Dendritic cell treated with granulocyte-macrophage colony-stimulating factor and Interleukin-4, amounts not matched to agents 40 ng/mL and 50 ng/mL, for 4 days (primary cell): ENCODE data around the gene PCNX2.
"Not testable (repeated sequence)": the region's sequence is repeated elsewhere in the genome, so short reads cannot be mapped to it uniquely, and the experiment has no call there.

Experiments used
- H3K27ac Mint-ChIP-seq: one replicate; pipeline ENCODE4 v1.8.0; 2022; ENCODE audit warnings: mild to moderate bottlenecking, mixed read lengths
- H3K27me3 Mint-ChIP-seq: one replicate; pipeline ENCODE4 v1.8.0; 2022; ENCODE audit warnings: mild to moderate bottlenecking, mixed read lengths
- H3K36me3 Mint-ChIP-seq: one replicate; pipeline ENCODE4 v1.8.0; 2022; ENCODE audit warnings: low read depth, mixed read lengths
- H3K4me1 Mint-ChIP-seq: one replicate; pipeline ENCODE4 v1.8.0; 2022; ENCODE audit warnings: low read depth, mixed read lengths
- H3K4me3 Mint-ChIP-seq: one replicate; pipeline ENCODE4 v1.8.0; 2022; ENCODE audit warnings: mild to moderate bottlenecking, moderate library complexity, mixed read lengths
- H3K9me3 Mint-ChIP-seq: one replicate; pipeline ENCODE4 v1.8.0; 2022; ENCODE audit warnings: mixed read lengths
- intact Hi-C: fragments of 100-400 bp; cut with micrococcal nuclease; formaldehyde crosslinking; loops from one replicate; pipeline ENCODE4 v1.15.0; 2022

Gene PCNX2

DNA sequence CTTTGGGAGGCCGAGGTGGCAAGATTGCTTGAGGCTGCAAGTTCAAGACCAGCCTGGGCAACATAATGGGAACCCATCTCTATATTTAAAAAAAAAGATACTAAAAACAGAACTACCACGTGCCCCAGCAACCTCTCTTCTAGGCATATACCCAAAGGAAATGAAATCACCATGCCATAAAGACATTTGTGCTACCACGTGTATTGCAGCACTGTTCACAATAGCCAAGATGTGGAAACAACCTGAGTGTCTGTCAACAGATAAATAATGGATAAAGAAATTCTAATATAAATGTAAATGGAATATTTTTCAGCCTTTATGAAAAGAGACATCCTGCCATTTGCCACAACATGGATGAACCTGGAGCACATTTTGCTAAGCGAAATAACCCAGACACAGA, 128.6 kb downstream of the PCNX2 start:
- H3K27ac Mint-ChIP-seq, result no peak overlapping the region
- intact Hi-C loops, result no loop called here
- H3K4me3 Mint-ChIP-seq, result no peak overlapping the region
- peaks cover 5% of the 10 kb centered on the region for H3K36me3 Mint-ChIP-seq
- H3K27me3 Mint-ChIP-seq, result no peaks in the 10 kb centered on the region
- H3K4me1 Mint-ChIP-seq, result no peaks in the 10 kb centered on the region
- peaks cover 12% of the 10 kb centered on the region for H3K9me3 Mint-ChIP-seq

- no peak overlapping the region for H3K27ac Mint-ChIP-seq
- no peaks in the 10 kb centered on the region for H3K27me3 Mint-ChIP-seq
- peaks cover 5% of the 10 kb centered on the region for H3K36me3 Mint-ChIP-seq
- intact Hi-C loops, result no loop called here
- H3K9me3 Mint-ChIP-seq, result peaks cover 12% of the 10 kb centered on the region
- no peak overlapping the region for H3K4me3 Mint-ChIP-seq
- no peaks in the 10 kb centered on the region for H3K4me1 Mint-ChIP-seq
Observed at GRCh38 chr1:233163696-233164095, 131.8 kb downstream of the PCNX2 start.

DNA sequence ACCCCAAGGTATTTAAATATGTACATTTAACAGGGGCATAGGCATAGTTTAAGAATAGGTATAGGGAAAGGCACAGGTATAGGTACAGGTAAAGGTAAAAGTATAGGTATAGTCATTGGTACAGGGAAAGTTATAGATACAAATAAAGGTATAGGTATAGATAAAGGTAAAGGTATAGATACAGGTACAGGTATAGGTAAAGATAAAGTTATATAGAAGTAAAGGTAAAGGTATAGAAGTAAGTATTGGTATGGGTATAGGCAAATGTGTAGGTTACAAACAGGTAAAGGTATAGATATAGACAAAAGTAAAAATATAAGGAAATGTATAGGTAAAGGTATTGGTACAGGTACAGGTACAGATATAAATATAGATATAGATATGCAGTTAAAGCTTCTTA, 137.2 kb downstream of the PCNX2 start:
- peaks cover under 1% of the 10 kb centered on the region for H3K4me1 Mint-ChIP-seq
- H3K27me3 Mint-ChIP-seq, result no peaks in the 10 kb centered on the region
- no peak overlapping the region for H3K27ac Mint-ChIP-seq
- peaks cover 2% of the 10 kb centered on the region for H3K9me3 Mint-ChIP-seq
- no peaks in the 10 kb centered on the region for H3K36me3 Mint-ChIP-seq
- no peak overlapping the region for H3K4me3 Mint-ChIP-seq
- intact Hi-C loops, result loop anchor here (5.0 kb wide), 1 partner anchor 121 kb away; no protein-coding TSS in a partner anchor

- no peaks in the 10 kb centered on the region for H3K9me3 Mint-ChIP-seq
- no peaks in the 10 kb centered on the region for H3K36me3 Mint-ChIP-seq
- no peaks in the 10 kb centered on the region for H3K27me3 Mint-ChIP-seq
- intact Hi-C loops, result loop anchor here (5.0 kb wide), 1 partner anchor 120 kb away; no protein-coding TSS in a partner anchor
- H3K4me1 Mint-ChIP-seq, result peaks cover 5% of the 10 kb centered on the region
- no peak overlapping the region for H3K4me3 Mint-ChIP-seq
- no peak overlapping the region for H3K27ac Mint-ChIP-seq
Observed at GRCh38 chr1:233157245-233157644, 138.3 kb downstream of the PCNX2 start.

DNA sequence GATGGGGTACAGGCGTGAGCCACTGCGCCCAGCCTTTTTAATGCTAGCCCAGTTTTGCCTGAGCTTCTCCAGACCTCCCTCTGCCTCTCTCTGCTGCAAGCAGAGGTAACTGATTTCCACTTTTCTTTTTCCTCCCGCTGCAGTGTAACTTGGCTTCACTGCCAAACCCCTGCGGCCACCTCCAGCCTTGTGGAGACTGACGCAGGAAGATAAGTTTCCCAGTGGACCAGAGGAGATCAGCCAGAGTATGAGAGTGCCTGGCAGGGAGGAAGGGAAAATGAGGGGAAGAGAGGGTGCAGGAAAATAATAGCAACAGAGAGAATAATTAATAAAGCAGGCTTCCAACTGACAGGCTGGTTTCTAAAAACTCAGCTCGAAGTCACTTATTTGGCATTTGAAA, 143.7 kb downstream of the PCNX2 start:
- Mint-ChIP-seq H3K4me3 (no peak overlapping the region), H3K36me3 (no peaks in the 10 kb centered on the region), H3K27ac (no peak overlapping the region), H3K4me1 (peaks cover 5% of the 10 kb centered on the region), H3K27me3 (no peaks in the 10 kb centered on the region), H3K9me3 (no peaks in the 10 kb centered on the region)
- intact Hi-C loops, result no loop called here

DNA sequence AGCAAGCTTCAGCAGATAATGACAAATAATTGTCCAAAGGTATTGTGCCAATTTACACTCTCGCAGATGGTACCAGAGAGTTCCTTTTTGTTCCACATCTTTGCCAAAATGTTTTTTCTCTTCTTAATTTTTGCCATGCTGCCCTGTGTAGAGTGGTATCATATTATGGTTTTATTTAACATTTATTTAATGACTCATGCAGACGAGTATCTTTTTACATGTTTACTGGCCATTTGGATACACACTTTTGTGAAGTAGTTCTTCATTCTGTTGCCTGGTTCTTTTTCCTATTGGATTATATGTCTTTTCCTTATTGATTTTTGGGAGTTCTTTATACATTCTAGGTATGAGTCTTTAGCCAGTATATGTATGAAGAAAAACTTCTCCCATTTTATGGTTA, 151.1 kb downstream of the PCNX2 start:
- no peaks in the 10 kb centered on the region for H3K27me3 Mint-ChIP-seq
- H3K27ac Mint-ChIP-seq, result no peak overlapping the region
- no peaks in the 10 kb centered on the region for H3K9me3 Mint-ChIP-seq
- no peak overlapping the region for H3K4me3 Mint-ChIP-seq
- H3K4me1 Mint-ChIP-seq, result no peaks in the 10 kb centered on the region
- intact Hi-C loops, result no loop called here
- no peaks in the 10 kb centered on the region for H3K36me3 Mint-ChIP-seq

- H3K4me1 Mint-ChIP-seq, result no peaks in the 10 kb centered on the region
- H3K27me3 Mint-ChIP-seq, result no peaks in the 10 kb centered on the region
- H3K9me3 Mint-ChIP-seq, result no peaks in the 10 kb centered on the region
- H3K4me3 Mint-ChIP-seq, result no peak overlapping the region
- H3K27ac Mint-ChIP-seq, result no peak overlapping the region
- H3K36me3 Mint-ChIP-seq, result no peaks in the 10 kb centered on the region
- intact Hi-C loops, result no loop called here
Observed at GRCh38 chr1:233143241-233143640, 152.3 kb downstream of the PCNX2 start.

- Mint-ChIP-seq H3K27ac (no peak overlapping the region), H3K9me3 (no peaks in the 10 kb centered on the region), H3K27me3 (no peaks in the 10 kb centered on the region), H3K36me3 (no peaks in the 10 kb centered on the region), H3K4me3 (no peak overlapping the region), H3K4me1 (no peaks in the 10 kb centered on the region)
- intact Hi-C loops, result no loop called here
Observed at GRCh38 chr1:233140974-233141373, 154.6 kb downstream of the PCNX2 start.

GRCh38 chr1:233140499-233140898, 155.0 kb downstream of the PCNX2 start:
- no peaks in the 10 kb centered on the region for H3K27me3 Mint-ChIP-seq
- no peaks in the 10 kb centered on the region for H3K9me3 Mint-ChIP-seq
- H3K4me1 Mint-ChIP-seq, result no peaks in the 10 kb centered on the region
- intact Hi-C loops, result no loop called here
- H3K36me3 Mint-ChIP-seq, result no peaks in the 10 kb centered on the region
- H3K4me3 Mint-ChIP-seq, result no peak overlapping the region
- H3K27ac Mint-ChIP-seq, result no peak overlapping the region

- no peak overlapping the region for H3K27ac Mint-ChIP-seq
- no peaks in the 10 kb centered on the region for H3K9me3 Mint-ChIP-seq
- no peaks in the 10 kb centered on the region for H3K4me1 Mint-ChIP-seq
- H3K36me3 Mint-ChIP-seq, result no peaks in the 10 kb centered on the region
- intact Hi-C loops, result no loop called here
- H3K27me3 Mint-ChIP-seq, result no peaks in the 10 kb centered on the region
- no peak overlapping the region for H3K4me3 Mint-ChIP-seq
Observed at GRCh38 chr1:233138788-233139585, 156.5 kb downstream of the PCNX2 start.

DNA sequence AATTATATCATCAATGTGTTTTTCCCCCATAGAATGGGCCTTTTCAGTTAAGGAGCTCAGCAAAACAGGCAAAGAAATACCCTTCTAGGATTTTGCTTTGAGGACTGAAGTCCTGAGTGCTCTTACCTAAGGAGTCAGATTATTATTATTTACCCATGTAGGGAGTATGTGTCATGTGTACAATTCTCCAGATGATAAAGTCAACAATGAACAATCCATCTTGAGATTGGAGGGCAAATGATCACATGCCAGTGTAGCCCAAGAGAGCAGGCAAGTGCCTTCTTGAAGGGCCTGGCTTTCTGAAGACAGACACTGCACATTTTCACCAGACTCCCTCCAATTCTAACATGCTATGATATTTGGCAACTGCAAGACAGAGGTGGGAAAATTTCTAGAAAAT, 159.7 kb downstream of the PCNX2 start:
- H3K27ac Mint-ChIP-seq, result no peak overlapping the region
- no peaks in the 10 kb centered on the region for H3K36me3 Mint-ChIP-seq
- H3K9me3 Mint-ChIP-seq, result no peaks in the 10 kb centered on the region
- H3K4me3 Mint-ChIP-seq, result no peak overlapping the region
- intact Hi-C loops, result no loop called here
- no peaks in the 10 kb centered on the region for H3K27me3 Mint-ChIP-seq
- no peaks in the 10 kb centered on the region for H3K4me1 Mint-ChIP-seq

GRCh38 chr1:233132445-233132844, 163.1 kb downstream of the PCNX2 start:
- no peaks in the 10 kb centered on the region for H3K4me1 Mint-ChIP-seq
- peak overlapping the region; percentile 22 for H3K27ac Mint-ChIP-seq
- H3K9me3 Mint-ChIP-seq, result no peaks in the 10 kb centered on the region
- intact Hi-C loops, result no loop called here
- H3K27me3 Mint-ChIP-seq, result no peaks in the 10 kb centered on the region
- no peak overlapping the region for H3K4me3 Mint-ChIP-seq
- no peaks in the 10 kb centered on the region for H3K36me3 Mint-ChIP-seq

DNA sequence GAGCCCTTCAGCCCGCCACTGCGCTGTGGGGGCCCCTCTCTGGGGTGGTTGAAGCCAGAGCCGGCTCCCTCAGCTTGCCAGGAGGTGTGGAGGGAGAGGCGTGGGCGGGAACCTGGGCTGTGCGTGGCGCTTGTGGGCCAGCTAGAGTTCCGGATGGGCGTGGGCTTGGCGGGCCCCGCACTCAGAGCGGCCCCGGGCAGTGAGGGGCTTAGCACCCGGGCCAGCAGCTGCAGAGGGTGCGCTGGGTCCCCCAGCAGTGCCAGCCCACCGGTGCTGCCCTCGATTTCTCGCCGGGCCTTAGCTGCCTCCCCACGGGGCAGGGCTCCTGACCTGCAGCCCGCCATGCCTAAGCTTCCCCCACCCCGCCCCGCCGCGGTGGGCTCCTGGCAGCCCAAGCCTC, 166.5 kb downstream of the PCNX2 start:
- H3K36me3 Mint-ChIP-seq, H3K4me1 Mint-ChIP-seq, intact Hi-C loops, H3K27me3 Mint-ChIP-seq, H3K4me3 Mint-ChIP-seq, H3K9me3 Mint-ChIP-seq, H3K27ac Mint-ChIP-seq: not testable (repeated sequence)

DNA sequence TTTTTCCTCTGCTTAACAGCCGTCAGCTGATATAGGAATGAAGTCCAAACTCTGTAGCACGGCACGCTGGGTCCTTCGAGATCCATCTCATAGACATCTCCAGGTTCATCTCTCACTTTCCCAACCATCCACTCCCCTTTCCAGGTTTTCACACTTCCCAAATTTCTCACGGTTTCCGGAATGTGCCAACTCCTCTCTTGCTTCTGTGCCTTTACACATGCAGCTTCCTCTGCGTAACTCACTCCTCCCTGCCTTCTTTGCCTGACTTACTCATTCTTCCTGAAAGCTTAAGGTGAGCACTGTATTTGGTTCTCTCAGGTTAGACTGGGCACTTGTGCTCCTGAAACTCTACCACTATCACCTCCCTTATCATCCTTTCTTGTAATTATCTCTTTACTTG, 168.4 kb downstream of the PCNX2 start:
- Mint-ChIP-seq H3K4me3 (no peak overlapping the region), H3K36me3 (no peaks in the 10 kb centered on the region), H3K27ac (no peak overlapping the region), H3K27me3 (no peaks in the 10 kb centered on the region), H3K4me1 (no peaks in the 10 kb centered on the region), H3K9me3 (no peaks in the 10 kb centered on the region)
- intact Hi-C loops, result no loop called here

DNA sequence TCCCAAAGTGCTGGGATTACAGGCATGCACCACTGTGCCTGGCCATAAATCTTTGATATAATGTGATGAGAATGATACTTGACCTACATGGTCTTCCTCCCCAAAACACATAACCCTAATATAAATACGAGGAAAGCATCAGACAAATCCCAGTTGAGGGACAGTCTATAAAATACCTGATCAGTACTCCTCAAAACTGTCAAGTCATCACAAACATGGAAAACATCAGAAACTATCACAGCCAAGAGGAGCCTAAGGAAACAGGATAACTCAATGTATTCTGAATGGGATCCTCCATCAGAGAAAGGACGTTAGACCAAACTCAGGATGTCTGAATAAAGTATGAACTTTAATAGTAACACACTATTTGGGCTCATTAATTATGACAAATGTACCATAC, 172.7 kb downstream of the PCNX2 start:
- peaks cover 8% of the 10 kb centered on the region for H3K4me1 Mint-ChIP-seq
- no peak overlapping the region for H3K4me3 Mint-ChIP-seq
- intact Hi-C loops, result no loop called here
- no peaks in the 10 kb centered on the region for H3K9me3 Mint-ChIP-seq
- H3K27me3 Mint-ChIP-seq, result no peaks in the 10 kb centered on the region
- no peaks in the 10 kb centered on the region for H3K36me3 Mint-ChIP-seq
- H3K27ac Mint-ChIP-seq, result no peak overlapping the region
